Fibroblast of lung (primary cell): ENCODE measurements around the gene RBM39. TPM values are rescaled to one million over a fixed set of nuclear protein-coding genes. Genes with fewer than 3 reads are reported as not detected.

Experiments
- DNase-seq, 2 donors: peaks; one replicate each; pipeline versions ENCODE4 v3.0.0 to v3.0.0-alpha.2; 2010; ENCODE audit warnings: low read depth in 2 of 2
- H2AFZ ChIP-seq: 2 replicates; pipeline ENCODE4 v1.5.1; 2012; ENCODE audit warnings: low read length, control low read depth, inconsistent platforms
- H3K27ac ChIP-seq: 2 replicates; pipeline ENCODE4 v1.5.1; 2011; ENCODE audit warnings: low read length, control low read depth; ENCODE audit not compliant: insufficient read depth
- H3K27me3 ChIP-seq: 2 replicates; pipeline ENCODE4 v1.5.1; 2011; ENCODE audit warnings: mild to moderate bottlenecking, low read length; ENCODE audit not compliant: control insufficient read depth, insufficient read depth
- H3K36me3 ChIP-seq: 2 replicates; pipeline ENCODE4 v1.5.1; 2011; ENCODE audit warnings: low read length; ENCODE audit not compliant: control insufficient read depth, insufficient read depth
- H3K4me1 ChIP-seq: 2 replicates; pipeline ENCODE4 v1.5.1; 2011; ENCODE audit warnings: low read length; ENCODE audit not compliant: control insufficient read depth, insufficient read depth; ENCODE audit errors: extremely low read depth
- H3K4me2 ChIP-seq: 2 replicates; pipeline ENCODE4 v1.5.1; 2011; ENCODE audit warnings: low read length, control low read depth; ENCODE audit not compliant: insufficient read depth; ENCODE audit errors: extremely low read depth
- H3K4me3 ChIP-seq, 4 experiments: fragments of 200-600 bp in 1 of 4; sonication (generic) in 1 of 4; replicated peaks in 1 of 4; 2 replicates each; pipeline ENCODE4 v1.5.1; 2011 to 2016; ENCODE audit warnings: low read length in 4 of 4, low read depth in 3 of 4, mild to moderate bottlenecking in 3 of 4, control low read depth in 2 of 4, inconsistent platforms in 1 of 4, mixed read lengths in 1 of 4; ENCODE audit not compliant: insufficient read depth in 1 of 4; ENCODE audit errors: control extremely low read depth in 1 of 4
- H3K79me2 ChIP-seq: 2 replicates; pipeline ENCODE4 v1.5.1; 2012; ENCODE audit warnings: mild to moderate bottlenecking, low read length, inconsistent platforms; ENCODE audit not compliant: control insufficient read depth, insufficient read depth
- H3K9ac ChIP-seq: 2 replicates; pipeline ENCODE4 v1.5.1; 2011; ENCODE audit warnings: mild to moderate bottlenecking, low read length, control low read depth; ENCODE audit not compliant: insufficient read depth
- H3K9me3 ChIP-seq: 2 replicates; pipeline ENCODE4 v1.5.1; 2012; ENCODE audit warnings: low read depth, low read length; ENCODE audit not compliant: control insufficient read depth, insufficient read depth
- H4K20me1 ChIP-seq: 2 replicates; pipeline ENCODE4 v1.5.1; 2011; ENCODE audit warnings: low read length; ENCODE audit not compliant: control insufficient read depth, insufficient read depth; ENCODE audit errors: extremely low read depth
- EZH2 ChIP-seq: IDR thresholded peaks from 2 replicates; pipeline ENCODE4 v1.5.1; 2012; ENCODE audit warnings: low read length, control low read depth, mild to moderate bottlenecking; ENCODE audit errors: missing control alignments
- polyA plus RNA-seq, 2 donors: library from polyadenylated mRNA; depleted of rRNA in 1 of 2; stranded (reverse) in 1 of 2; unstranded in 1 of 2; fragments of >200 nt; gene quantifications; 2 replicates each; pipeline ENCODE4 v1.2.1, GENCODE V29; 2011 to 2012; ENCODE audit warnings: missing spikeins in 1 of 2
- total RNA-seq: library from RNA; depleted of rRNA; stranded (reverse); fragments of >200 nt; gene quantifications from 2 replicates; pipeline ENCODE4 v1.2.1, GENCODE V29; 2014
- TF ChIP-seq, protein P1 (sequence below), 2 donors: IDR thresholded peaks in 1 of 2; conservative IDR thresholded peaks in 1 of 2; 1 replicate in 1 of 2; 2 replicates in 1 of 2; pipeline ENCODE4 v1.5.1; 2011 to 2012; ENCODE audit warnings: low read length in 2 of 2, control low read depth in 1 of 2, inconsistent platforms in 1 of 2, low read depth in 1 of 2, mild to moderate bottlenecking in 1 of 2

Gene RBM39
- total and polyA plus RNA-seq, 2 donors (not counting 1 experiment from before 2014, with no cell fraction given) = 57.7 to 465 TPM

DNA sequence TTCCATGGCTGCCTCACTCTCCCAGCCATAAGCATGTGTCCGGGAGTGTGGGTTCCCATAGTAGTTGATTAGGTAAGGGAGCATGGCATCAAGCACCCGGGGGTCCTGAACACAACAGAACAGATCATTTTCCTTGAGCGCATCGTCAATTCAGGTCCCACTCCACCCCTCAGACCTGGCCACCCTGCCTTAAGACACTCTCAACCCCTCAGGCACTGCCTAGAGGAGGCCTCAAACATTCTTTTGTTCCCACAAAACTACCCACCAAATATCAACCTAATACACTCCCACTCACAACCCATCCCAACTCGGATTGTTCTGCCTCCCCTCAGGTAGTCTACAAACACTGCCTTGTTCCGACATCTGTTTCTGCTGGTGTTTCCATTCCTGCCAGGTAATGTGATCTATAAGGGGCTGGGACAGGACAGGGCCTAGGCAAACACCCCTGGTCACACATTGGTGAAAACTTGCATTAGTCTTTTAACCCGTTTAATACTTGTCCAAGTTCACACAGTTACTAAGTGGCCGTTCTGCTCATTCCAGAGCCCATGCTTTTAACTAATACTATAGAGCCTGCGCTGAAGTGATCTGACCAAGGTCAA lies 44.3 kb downstream of the RBM39 start:
- TF ChIP-seq EZH2 = no peak
- TF ChIP-seq, protein P1, sequence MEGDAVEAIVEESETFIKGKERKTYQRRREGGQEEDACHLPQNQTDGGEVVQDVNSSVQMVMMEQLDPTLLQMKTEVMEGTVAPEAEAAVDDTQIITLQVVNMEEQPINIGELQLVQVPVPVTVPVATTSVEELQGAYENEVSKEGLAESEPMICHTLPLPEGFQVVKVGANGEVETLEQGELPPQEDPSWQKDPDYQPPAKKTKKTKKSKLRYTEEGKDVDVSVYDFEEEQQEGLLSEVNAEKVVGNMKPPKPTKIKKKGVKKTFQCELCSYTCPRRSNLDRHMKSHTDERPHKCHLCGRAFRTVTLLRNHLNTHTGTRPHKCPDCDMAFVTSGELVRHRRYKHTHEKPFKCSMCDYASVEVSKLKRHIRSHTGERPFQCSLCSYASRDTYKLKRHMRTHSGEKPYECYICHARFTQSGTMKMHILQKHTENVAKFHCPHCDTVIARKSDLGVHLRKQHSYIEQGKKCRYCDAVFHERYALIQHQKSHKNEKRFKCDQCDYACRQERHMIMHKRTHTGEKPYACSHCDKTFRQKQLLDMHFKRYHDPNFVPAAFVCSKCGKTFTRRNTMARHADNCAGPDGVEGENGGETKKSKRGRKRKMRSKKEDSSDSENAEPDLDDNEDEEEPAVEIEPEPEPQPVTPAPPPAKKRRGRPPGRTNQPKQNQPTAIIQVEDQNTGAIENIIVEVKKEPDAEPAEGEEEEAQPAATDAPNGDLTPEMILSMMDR (conservative IDR thresholded peaks at IDR 0.05 in 1 of 2, IDR thresholded peaks at IDR 0.05 in 1 of 2; ENCODE audit: low read depth in 1 of 2, low read length in 2 of 2) = no peak
- H4K20me1 ChIP-seq = no peaks in the 10 kb centered on the region
- peaks cover 25% of the 10 kb centered on the region for H3K79me2 ChIP-seq
- H2AFZ ChIP-seq = no peak overlapping the region
- H3K9ac ChIP-seq = no peak overlapping the region
- H3K27me3 ChIP-seq = no peaks in the 10 kb centered on the region
- no peaks in the 10 kb centered on the region for H3K9me3 ChIP-seq
- H3K4me3 ChIP-seq = peak overlapping the region in 2 of 4 experiments; percentile 85 to 100
- no peak overlapping the region for H3K27ac ChIP-seq
- DNase-seq = no peak
- H3K4me2 ChIP-seq = peak overlapping the region; percentile 81
- peaks cover 5% of the 10 kb centered on the region for H3K36me3 ChIP-seq
- peaks cover 14% of the 10 kb centered on the region for H3K4me1 ChIP-seq

DNA sequence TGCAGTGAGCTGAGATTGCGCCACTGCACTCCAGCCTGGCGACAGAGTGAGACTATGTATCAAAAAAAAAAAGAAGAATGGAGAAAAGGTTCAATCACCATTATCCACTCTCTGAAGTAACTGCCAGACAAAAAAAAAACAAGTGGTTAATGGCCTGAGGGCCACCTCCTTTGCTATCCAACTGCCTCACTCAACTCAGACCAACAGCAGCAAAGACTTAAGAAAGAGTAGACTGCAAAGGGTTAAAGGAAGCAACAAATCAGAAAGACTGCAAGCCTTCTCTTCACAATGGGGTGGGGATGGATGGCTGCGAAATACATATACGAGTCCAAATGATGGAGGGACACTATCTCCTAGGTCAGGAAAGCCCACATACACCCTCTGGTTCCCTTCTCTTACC lies 46.1 kb downstream of the RBM39 start:
- Histone ChIP-seq H3K4me2 (no peak overlapping the region), H3K4me1 (peaks cover 6% of the 10 kb centered on the region), H3K79me2 (peaks cover 22% of the 10 kb centered on the region), H3K27ac (no peak overlapping the region), H3K9ac (no peak overlapping the region), H3K9me3 (no peaks in the 10 kb centered on the region), H3K4me3 (no peak overlapping the region), H3K36me3 (peaks cover 2% of the 10 kb centered on the region), H2AFZ (no peak overlapping the region), H4K20me1 (no peaks in the 10 kb centered on the region), H3K27me3 (no peaks in the 10 kb centered on the region)
- no peak for DNase-seq
- TF ChIP-seq, protein P1 (conservative IDR thresholded peaks at IDR 0.05 in 1 of 2, IDR thresholded peaks at IDR 0.05 in 1 of 2; ENCODE audit: low read depth in 1 of 2, low read length in 2 of 2) = no peak

DNA sequence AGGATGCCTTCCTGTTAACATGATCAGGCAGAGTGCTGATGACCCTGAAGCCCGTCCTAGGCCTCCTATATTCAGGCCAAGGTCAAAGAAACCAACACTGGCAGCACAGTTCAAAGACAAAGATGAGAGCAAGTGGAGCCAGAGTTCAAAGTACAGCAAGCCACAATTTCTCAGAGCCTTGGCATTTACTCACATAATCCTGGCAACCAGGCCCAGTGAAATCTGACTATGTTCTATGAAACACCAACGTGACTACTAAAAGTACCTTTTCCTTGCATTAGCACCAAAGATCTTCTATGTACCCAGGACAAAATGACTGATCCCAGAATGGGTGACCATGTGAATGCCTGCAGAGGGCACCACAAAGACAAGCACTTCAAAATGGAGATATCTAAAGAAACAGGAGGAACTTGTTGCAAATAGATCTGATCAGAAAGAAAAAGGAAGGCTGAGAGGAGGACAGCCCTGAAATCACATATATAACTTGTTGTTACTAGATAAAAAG lies 46.8 kb downstream of the RBM39 start:
- peaks cover 3% of the 10 kb centered on the region for H3K4me1 ChIP-seq

More for the DNA sequence above, 46.8 kb downstream of the RBM39 start:
- Histone ChIP-seq H3K4me2 (no peak overlapping the region), H3K9ac (no peak overlapping the region), H3K27me3 (no peaks in the 10 kb centered on the region), H4K20me1 (no peaks in the 10 kb centered on the region), H2AFZ (no peak overlapping the region), H3K4me3 (no peak overlapping the region), H3K27ac (no peak overlapping the region), H3K79me2 (peaks cover 15% of the 10 kb centered on the region), H3K9me3 (no peaks in the 10 kb centered on the region), H3K36me3 (no peaks in the 10 kb centered on the region)
- TF ChIP-seq, protein P1 (conservative IDR thresholded peaks at IDR 0.05 in 1 of 2, IDR thresholded peaks at IDR 0.05 in 1 of 2; ENCODE audit: low read depth in 1 of 2, low read length in 2 of 2) = no peak
- no peak for TF ChIP-seq EZH2
- no peak for DNase-seq
